Stimulated activated CD4-positive, alpha-beta T cell treated with anti-CD3 and anti-CD28 coated beads, Interleukin-4, amount 100 ng/mL, for 4 hours (primary cell): ENCODE results near the gene SLC35A3.
"Not testable (repeated sequence)": the region's sequence is repeated elsewhere in the genome, so short reads cannot be mapped to it uniquely, and the experiment has no call there.

ENCODE experiments used
- DNase-seq, 2 experiments: peaks; one replicate each; pipeline ENCODE4 v3.0.0-alpha.2; 2020

SLC35A3 gene

DNA sequence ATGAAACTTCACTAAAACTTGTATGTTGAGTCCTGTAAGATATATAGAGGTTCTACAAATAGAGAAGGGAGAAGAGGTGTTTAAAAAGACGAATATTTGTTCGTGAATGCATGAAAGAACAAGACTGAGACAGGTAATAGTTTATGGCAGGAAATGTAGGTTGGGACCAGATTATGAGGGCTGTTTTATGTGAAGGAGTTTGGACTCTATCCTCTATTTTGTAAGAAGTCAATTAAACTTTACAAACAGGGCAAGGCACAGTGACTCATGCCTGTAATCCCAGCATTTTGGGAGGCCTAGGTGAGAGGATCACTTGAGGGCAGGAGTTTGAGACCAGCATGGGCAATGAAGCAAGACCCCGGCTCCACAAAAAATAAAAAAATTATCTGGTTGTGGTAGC lies 5.7 kb downstream of the SLC35A3 start:
- no peak for DNase-seq

DNA sequence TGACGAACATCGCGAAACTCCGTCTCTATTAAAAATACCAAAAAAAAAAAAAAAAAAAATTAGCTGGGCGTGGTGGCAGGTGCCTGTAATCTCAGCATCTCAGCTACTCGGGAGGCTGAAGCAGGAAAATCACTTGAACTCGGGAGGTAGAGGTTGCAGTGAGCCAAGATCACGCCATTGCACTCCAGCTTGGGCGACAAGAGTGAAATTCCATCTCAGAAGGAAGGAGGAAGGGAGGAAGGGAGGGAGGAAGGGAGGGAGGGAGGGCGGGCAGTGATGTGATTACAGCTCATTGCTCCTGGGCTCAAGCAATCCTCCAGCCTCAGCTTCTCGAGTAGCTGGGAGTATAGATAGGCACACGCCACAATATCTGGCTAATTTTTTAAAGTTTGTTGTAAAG lies 7.5 kb downstream of the SLC35A3 start:
- DNase-seq, result not testable (repeated sequence)

- DNase-seq, result no peak
These were observed 8.4 kb downstream of the SLC35A3 start for GRCh38 chr1:99978218-99978617.

GRCh38 chr1:99979091-99979490 lies 9.3 kb downstream of the SLC35A3 start:
- DNase-seq, result no peak

- no peak for DNase-seq
These were observed 11.1 kb downstream of the SLC35A3 start for GRCh38 chr1:99980928-99981327.

DNA sequence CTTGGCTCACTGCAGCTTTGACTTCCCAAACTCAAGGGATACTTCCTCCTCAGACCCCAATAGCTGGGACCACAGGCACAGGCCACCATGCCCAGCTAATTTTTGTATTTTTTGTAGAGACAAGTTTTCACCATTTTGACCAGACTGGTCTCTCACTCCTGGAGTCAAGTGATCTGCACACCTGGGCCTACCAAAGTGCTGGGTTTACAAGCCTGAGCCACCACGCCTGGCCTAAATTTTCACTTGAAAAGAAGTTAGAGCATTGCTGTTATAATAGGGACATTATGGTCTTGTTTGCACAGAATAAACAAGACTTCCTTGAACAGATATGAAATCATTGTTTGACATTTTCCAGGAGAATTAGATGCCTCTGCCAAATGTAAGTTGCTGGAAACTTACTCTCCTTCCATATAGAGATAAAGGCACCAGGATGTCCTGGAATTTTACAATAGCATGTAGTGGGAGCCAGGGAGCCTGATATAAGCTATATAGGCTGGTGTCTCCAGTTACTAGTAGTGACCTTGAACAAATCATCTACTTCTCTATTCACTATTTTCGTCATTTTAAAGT lies 16.9 kb downstream of the SLC35A3 start:
- DNase-seq, result no peak

DNA sequence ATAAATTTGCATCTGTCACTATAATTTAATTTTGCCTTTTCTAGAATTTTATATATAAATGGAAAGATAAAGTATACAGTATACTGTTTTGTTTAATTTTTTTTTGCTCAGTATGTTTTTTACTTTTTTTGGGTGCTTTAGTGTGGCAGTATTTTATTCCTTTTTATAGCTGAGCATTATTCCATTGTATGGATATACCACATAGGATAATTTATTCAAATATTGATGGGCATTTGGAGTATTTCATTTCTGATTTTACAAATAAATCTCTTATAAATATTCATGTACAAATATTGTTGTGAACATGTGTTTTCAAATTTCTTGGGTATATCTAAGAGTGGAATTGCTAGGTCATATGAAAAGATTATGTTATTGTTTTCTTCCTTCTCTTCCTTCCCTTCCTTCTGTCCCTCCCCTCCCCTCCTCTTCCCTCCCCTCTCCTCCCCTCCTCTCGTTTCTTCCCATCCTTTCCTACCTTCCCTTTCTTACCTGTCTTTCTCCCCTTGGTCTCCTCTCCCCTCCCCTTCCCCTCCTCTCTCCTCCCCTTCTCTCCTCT lies 18.5 kb downstream of the SLC35A3 start:
- DNase-seq, result no peak

DNA sequence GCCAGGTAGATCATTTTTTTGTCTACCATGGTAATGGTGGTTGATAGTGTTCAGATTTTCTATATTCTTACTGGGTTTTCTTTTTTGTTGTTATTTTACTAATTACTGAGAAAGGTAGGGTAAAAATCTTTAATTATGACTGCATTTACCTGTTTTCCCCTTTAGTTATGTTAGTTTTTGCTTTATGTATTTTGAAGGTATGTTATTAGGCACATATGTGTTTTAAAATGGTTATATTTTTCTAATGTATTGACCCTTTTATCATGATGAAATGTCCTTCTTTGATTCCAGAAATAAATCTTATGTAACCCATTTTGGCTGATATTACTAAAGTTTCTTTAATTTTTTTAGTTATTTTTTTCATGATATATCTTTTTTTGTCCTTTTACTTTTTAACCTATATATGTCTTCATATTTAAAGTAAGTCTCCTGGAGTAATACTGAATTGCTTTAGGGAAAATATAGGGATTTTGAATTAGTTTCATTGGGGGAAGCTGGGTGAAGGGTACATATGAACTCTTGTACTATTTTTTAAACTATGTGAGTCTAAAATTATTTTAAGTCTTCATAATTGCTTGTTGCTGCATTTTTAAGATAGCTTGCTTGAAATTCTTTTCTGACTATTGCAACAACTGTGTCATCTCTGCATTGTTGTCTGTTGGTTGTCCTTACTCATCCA lies 22.4 kb downstream of the SLC35A3 start:
- DNase-seq, result no peak

DNA sequence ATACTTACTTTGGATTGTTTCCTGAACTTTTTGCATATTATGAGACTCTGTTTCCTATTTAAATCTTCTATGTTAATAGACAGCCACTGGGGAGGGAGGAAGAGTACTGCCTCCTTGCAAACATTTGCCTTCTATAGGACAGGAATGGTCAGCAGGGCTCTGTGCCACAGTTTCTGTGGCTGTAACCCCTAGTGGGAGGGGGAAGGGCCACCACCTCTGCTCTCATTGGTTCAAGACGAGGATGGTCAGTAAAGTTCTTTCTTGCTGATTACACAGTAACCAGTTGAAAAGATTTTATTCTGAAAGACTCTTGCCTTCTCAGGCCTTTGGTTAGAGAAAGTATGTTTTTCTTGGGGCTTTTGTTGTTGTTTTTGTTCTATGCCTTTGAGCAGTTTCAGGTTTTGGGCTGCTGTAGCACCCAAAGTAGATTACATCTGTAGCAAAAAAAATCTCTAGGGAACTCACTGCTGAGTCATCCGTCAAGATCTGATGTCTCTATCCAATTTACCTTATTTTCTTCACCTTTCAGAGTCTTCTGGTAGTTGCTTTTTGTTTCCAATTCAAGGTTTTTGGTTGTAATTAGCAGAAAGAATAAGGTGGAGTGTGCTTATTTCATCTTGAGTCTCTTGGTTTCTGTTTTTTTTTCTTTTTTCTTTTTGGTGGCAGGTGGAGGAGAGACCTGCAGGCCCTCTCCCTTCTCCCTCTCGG lies 23.1 kb downstream of the SLC35A3 start:
- no peak for DNase-seq

DNA sequence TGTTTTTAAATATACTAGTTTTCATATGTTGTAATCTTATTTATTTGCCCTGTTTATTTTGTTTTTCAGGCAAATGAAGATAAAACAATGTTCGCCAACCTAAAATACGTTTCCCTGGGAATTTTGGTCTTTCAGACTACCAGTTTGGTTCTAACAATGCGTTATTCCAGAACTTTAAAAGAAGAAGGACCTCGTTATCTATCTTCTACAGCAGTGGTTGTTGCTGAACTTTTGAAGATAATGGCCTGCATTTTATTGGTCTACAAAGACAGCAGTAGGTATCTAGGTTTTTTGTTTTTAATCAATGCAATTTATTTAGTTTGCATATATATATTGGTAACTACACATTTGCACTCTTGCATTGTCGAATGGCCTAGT lies 23.7 kb downstream of the SLC35A3 start:
- DNase-seq, result no peak

GRCh38 chr1:99994496-99994895 lies 24.7 kb downstream of the SLC35A3 start:
- no peak for DNase-seq

- no peak for DNase-seq
These were observed 27.2 kb downstream of the SLC35A3 start for GRCh38 chr1:99996951-99997350.

GRCh38 chr1:100001462-100001861 lies 31.7 kb downstream of the SLC35A3 start:
- DNase-seq, result no peak

DNA sequence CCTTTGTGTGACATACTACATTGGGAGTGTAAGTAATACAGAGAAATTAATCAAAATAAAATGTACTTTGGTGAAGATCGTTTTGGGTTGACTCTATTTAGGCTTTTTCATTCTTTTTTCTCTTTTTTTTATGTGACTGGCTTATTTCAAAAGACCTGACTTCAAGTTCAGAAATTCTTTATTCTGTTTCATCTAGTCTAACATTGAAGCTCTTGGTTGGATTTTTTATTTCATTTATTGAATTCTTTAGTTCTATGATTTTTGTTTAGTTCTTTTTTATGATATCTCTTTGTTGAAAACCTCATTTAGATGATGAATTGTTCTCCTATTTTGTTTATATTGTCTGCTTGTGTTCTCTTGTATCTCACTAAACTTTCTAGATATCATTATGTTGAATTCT lies 35.6 kb downstream of the SLC35A3 start:
- no peak for DNase-seq

DNA sequence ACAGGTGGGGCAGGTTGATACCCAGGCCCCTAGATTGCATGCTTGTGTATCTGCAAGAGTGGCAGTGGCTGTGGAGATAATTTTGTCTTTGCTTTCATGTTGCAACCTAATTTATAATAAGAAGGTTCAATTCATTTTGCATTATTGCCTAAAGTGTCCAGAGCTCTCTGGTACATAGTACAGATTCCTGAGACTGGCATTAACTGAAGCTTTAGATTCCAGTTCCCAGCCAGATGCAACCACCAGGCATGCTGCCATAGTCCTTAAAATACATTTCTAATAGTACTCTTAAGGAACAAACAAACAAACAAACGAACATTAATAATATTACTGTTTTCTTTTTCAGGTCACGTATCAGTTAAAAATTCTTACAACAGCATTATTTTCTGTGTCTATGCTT lies 36.9 kb downstream of the SLC35A3 start:
- no peak for DNase-seq

GRCh38 chr1:100009458-100009857 lies 39.7 kb downstream of the SLC35A3 start:
- DNase-seq, result no peak

GRCh38 chr1:100010804-100011203 lies 41.0 kb downstream of the SLC35A3 start:
- DNase-seq, result no peak

DNA sequence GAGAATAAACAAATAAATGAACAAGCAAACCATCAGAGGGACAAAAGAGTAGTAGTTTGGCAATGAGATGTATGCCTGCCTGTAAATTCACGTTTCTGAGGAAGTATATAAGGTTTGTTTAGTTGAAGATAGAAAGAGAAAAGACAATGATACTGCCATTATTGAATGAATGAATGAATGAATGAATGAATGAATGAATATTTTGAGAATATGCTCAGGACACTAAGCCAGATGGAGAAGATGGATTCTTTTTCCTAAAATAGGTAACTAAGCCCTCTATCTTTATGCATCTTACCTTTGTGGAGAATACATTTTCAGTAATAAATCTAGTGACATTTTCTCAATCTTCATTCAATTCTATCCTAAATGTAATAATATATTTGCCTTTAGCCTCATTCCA lies 49.4 kb downstream of the SLC35A3 start:
- DNase-seq, result no peak

DNA sequence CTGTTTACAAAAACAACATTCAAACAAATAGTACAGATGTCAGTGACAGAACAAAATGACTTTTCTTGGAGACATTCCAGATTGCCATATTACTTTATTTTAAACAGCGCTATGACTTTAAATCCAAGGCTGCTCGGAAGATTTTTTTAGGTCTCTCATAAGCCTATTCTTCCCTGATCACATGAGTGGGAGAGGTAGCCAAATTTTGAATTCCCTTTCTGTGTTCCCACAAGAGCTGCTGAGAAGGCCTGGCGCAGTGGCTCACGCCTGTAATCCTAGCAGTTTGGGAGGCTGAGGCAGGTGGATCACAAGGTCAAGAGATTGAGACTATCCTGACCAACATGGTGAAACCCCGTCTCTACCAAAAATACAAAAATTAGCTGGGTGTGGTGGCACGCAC lies 53.7 kb downstream of the SLC35A3 start:
- DNase-seq, result no peak

- no peak for DNase-seq
These were observed 57.4 kb downstream of the SLC35A3 start for GRCh38 chr1:100027212-100027611.

DNA sequence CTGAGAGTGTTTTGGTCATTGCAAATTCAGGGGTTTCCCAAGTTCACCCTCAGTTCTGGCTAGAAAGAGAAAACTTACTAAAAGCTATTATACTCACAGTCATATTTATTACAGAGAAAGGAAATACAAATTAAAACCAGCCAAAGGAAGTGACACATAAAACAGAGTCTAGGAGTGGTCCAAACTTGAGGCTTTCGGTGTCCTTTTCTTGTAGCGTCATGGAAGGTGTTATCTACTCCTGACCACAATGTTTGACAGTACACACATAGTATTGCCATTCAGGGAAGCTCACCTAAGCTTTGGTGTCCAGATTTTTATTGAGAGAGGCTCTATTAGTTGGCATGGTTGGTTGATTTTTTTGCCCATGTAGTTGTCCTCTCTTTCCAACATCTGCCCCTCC lies 59.0 kb downstream of the SLC35A3 start:
- DNase-seq, result no peak

- no peak for DNase-seq
These were observed 64.7 kb downstream of the SLC35A3 start for GRCh38 chr1:100034470-100034869.

DNA sequence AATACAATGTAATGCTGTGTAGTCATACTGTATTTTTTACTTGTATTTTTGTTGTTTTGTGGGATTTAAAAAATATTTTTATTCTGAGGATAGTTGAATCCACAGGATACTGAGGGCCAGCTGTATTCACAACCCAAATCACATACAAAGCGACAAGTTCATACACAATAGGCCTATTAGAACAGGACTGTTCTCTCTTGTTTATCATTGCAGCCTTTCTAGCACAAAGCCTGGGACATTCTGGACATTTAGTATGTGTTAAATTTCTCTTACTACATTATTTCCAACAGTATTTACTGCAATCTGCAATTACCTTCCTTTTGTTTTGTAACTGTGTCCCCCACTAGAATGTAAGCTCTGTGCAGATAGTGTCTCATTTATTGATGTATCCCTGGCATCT lies 65.4 kb downstream of the SLC35A3 start:
- no peak for DNase-seq
